Central memory CD8-positive, alpha-beta T cell (primary cell): ENCODE results near the gene GNB3.

Source experiments
- ATAC-seq: fragments of 150-1000 bp; cut with Tn5 transposase; replicated peaks from 2 replicates; pipeline ENCODE4 v1.10.0; 2022; ENCODE audit warnings: mild to moderate bottlenecking, moderate FRiP score, moderate number of reproducible peaks; ENCODE audit not compliant: poor library complexity, severe bottlenecking; ENCODE audit errors: extremely low read depth
- DNase-seq, 2 donors: peaks; one replicate each; pipeline ENCODE4 v3.0.0; 2021; ENCODE audit warnings: low spot score in 2 of 2
- H3K27ac Mint-ChIP-seq: one replicate; pipeline ENCODE4 v1.8.0; 2022; ENCODE audit warnings: low read depth, mild to moderate bottlenecking, moderate library complexity, mixed read lengths
- H3K27me3 Mint-ChIP-seq: one replicate; pipeline ENCODE4 v1.8.0; 2022; ENCODE audit warnings: mixed read lengths
- H3K36me3 Mint-ChIP-seq: one replicate; pipeline ENCODE4 v1.8.0; 2022; ENCODE audit warnings: mild to moderate bottlenecking, moderate library complexity, mixed read lengths; ENCODE audit not compliant: insufficient read depth
- H3K4me1 Mint-ChIP-seq: one replicate; pipeline ENCODE4 v1.8.0; 2022; ENCODE audit warnings: mixed read lengths
- H3K4me3 Mint-ChIP-seq: one replicate; pipeline ENCODE4 v1.8.0; 2022; ENCODE audit warnings: mild to moderate bottlenecking, moderate library complexity, mixed read lengths
- H3K9me3 Mint-ChIP-seq: one replicate; pipeline ENCODE4 v1.8.0; 2022; ENCODE audit warnings: mixed read lengths

GNB3 gene

DNA sequence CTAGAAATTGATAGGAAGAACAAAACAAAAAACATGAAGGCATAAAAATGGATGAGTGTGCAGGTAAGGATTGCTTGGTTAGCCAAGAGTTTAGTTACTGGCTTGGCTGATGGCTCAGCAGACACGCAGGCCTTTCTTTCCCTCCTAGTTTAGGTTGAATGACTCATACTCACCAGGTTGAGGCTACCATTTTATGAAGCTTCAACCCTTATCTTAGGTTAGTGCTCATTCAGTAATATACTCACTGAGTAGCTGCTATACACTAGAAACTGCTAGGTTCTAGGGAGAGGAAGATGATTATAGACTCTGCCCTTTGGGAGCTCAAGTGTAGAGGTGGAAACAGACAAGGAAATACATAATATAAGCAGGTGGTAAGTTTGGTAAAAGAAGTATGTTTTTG lies 6.5 kb upstream of the GNB3 start:
- no peak overlapping the region for H3K27ac Mint-ChIP-seq
- peaks cover 4% of the 10 kb centered on the region for H3K4me1 Mint-ChIP-seq
- no peak for DNase-seq
- no peak for ATAC-seq
- peaks cover 6% of the 10 kb centered on the region for H3K36me3 Mint-ChIP-seq
- H3K9me3 Mint-ChIP-seq = no peaks in the 10 kb centered on the region
- H3K4me3 Mint-ChIP-seq = no peak overlapping the region
- peaks cover 28% of the 10 kb centered on the region for H3K27me3 Mint-ChIP-seq

DNA sequence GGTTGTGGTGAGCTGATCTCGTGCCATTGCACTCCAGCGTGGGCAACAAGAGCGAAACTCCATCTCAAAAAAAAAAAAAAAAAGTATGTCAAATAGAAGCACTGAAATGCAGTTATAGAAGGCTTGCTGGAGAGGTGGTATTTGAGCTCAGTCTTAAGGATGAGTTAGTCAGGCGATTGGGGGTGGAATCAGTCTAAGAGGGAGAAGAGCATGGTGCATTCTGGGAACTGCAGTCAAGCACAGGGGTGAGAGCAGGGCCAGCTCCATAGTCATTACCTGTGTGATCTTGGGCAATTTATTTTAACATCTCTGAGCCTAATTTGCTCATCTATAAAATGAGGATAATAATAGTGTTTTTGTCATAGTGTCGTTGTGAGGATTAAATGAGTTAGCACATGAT lies 5.9 kb upstream of the GNB3 start:
- H3K36me3 Mint-ChIP-seq = peaks cover 4% of the 10 kb centered on the region
- H3K27me3 Mint-ChIP-seq = peaks cover 23% of the 10 kb centered on the region
- no peak overlapping the region for H3K4me3 Mint-ChIP-seq
- DNase-seq (no peak), ATAC-seq (no peak)
- no peaks in the 10 kb centered on the region for H3K9me3 Mint-ChIP-seq
- H3K27ac Mint-ChIP-seq = no peak overlapping the region
- no peaks in the 10 kb centered on the region for H3K4me1 Mint-ChIP-seq

DNA sequence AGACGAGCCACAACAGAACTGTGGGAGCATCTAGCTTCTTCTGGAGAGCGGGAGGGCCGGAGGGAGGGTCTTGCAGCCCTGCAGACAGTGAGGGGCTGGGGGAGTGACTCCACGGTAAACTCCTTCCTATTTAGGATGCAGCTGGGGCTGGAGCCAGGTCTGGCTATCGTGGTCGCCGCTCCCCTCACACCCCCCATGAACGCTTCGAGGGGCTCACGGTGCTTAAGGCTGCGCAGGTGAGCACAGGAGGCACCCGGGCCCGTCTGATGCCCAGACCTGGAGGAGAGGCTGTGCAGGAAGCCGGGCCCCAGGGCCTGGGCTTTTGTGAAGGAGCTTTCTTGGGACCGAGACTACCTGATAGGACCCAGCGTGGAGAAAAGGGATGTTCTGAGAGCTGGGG lies 3.9 kb upstream of the GNB3 start:
- peaks cover 3% of the 10 kb centered on the region for H3K27me3 Mint-ChIP-seq
- no peak overlapping the region for H3K27ac Mint-ChIP-seq
- no peaks in the 10 kb centered on the region for H3K9me3 Mint-ChIP-seq
- H3K4me1 Mint-ChIP-seq = no peaks in the 10 kb centered on the region
- no peak overlapping the region for H3K4me3 Mint-ChIP-seq
- DNase-seq = no peak
- no peak for ATAC-seq
- peaks cover 3% of the 10 kb centered on the region for H3K36me3 Mint-ChIP-seq

- ATAC-seq (no peak), DNase-seq (no peak)
- Mint-ChIP-seq H3K27me3 (no peaks in the 10 kb centered on the region), H3K36me3 (peaks cover 3% of the 10 kb centered on the region), H3K9me3 (no peaks in the 10 kb centered on the region), H3K4me1 (no peaks in the 10 kb centered on the region), H3K27ac (no peak overlapping the region), H3K4me3 (no peak overlapping the region)
Observed at GRCh38 chr12:6837370-6838060, 3.2 kb upstream of the GNB3 start.

GRCh38 chr12:6838854-6839253 lies 1.9 kb upstream of the GNB3 start:
- Mint-ChIP-seq H3K4me1 (no peaks in the 10 kb centered on the region), H3K4me3 (no peak overlapping the region), H3K27ac (no peak overlapping the region), H3K36me3 (peaks cover 4% of the 10 kb centered on the region), H3K9me3 (no peaks in the 10 kb centered on the region), H3K27me3 (no peaks in the 10 kb centered on the region)
- no peak for DNase-seq
- ATAC-seq = no peak

DNA sequence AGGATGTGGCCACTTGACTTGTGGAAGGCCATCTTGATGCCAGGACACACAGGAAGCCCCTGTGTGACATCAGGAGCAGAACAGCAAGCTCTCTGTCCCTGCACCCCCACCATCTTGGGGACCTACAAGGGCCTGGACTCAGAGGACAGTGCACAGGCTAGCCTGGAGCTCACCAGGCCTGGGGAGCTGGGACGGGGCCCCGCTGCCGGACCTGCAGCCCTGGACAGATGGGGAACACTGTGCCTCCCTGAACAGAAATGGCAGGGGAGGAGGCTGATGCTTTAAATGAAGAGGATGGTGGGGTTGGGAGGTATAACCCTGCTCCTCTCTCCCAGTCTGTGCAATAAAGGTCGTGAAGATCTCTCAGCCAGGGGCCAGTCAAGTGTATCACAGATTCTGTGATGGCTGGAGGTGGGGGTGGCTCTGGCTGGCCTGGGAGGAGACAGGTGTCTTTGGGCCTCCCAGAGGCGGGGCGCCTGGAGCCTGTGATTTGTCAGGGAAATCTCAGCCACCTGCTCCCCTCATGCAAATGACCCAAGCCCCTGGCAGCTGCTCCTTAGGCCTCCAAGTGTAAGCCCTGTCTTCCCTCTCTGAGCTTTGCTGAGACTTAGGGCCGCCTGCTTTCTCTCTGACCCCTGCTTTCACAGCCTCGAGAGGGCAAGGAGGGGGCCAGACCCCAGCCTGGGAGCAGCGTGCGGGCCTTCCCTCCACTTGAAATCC lies 1.1 kb upstream of the GNB3 start:
- no peak for DNase-seq
- no peaks in the 10 kb centered on the region for H3K27me3 Mint-ChIP-seq
- H3K4me3 Mint-ChIP-seq = no peak overlapping the region
- ATAC-seq = no peak
- H3K9me3 Mint-ChIP-seq = no peaks in the 10 kb centered on the region
- no peaks in the 10 kb centered on the region for H3K4me1 Mint-ChIP-seq
- H3K27ac Mint-ChIP-seq = no peak overlapping the region
- peaks cover 3% of the 10 kb centered on the region for H3K36me3 Mint-ChIP-seq

GRCh38 chr12:6840330-6840729 lies 395 bp upstream of the GNB3 start:
- ATAC-seq (no peak), DNase-seq (no peak)
- H3K27me3 Mint-ChIP-seq = no peaks in the 10 kb centered on the region
- peaks cover 3% of the 10 kb centered on the region for H3K36me3 Mint-ChIP-seq
- H3K9me3 Mint-ChIP-seq = no peaks in the 10 kb centered on the region
- no peaks in the 10 kb centered on the region for H3K4me1 Mint-ChIP-seq
- H3K27ac Mint-ChIP-seq = no peak overlapping the region
- no peak overlapping the region for H3K4me3 Mint-ChIP-seq

- H3K4me1 Mint-ChIP-seq = no peaks in the 10 kb centered on the region
- DNase-seq (no peak), ATAC-seq (no peak)
- H3K4me3 Mint-ChIP-seq = no peak overlapping the region
- no peaks in the 10 kb centered on the region for H3K9me3 Mint-ChIP-seq
- H3K36me3 Mint-ChIP-seq = peaks cover 5% of the 10 kb centered on the region
- no peak overlapping the region for H3K27ac Mint-ChIP-seq
- no peaks in the 10 kb centered on the region for H3K27me3 Mint-ChIP-seq
Observed at GRCh38 chr12:6842075-6842474, 1.4 kb downstream of the GNB3 start.

- H3K27me3 Mint-ChIP-seq = no peaks in the 10 kb centered on the region
- no peak for DNase-seq
- H3K4me3 Mint-ChIP-seq = no peak overlapping the region
- no peak overlapping the region for H3K27ac Mint-ChIP-seq
- H3K36me3 Mint-ChIP-seq = peaks cover 5% of the 10 kb centered on the region
- no peaks in the 10 kb centered on the region for H3K4me1 Mint-ChIP-seq
- H3K9me3 Mint-ChIP-seq = no peaks in the 10 kb centered on the region
- no peak for ATAC-seq
Observed at GRCh38 chr12:6843118-6843902, 2.6 kb downstream of the GNB3 start.

- DNase-seq (no peak), ATAC-seq (no peak)
Observed at GRCh38 chr12:6845395-6845794, 4.7 kb downstream of the GNB3 start.

DNA sequence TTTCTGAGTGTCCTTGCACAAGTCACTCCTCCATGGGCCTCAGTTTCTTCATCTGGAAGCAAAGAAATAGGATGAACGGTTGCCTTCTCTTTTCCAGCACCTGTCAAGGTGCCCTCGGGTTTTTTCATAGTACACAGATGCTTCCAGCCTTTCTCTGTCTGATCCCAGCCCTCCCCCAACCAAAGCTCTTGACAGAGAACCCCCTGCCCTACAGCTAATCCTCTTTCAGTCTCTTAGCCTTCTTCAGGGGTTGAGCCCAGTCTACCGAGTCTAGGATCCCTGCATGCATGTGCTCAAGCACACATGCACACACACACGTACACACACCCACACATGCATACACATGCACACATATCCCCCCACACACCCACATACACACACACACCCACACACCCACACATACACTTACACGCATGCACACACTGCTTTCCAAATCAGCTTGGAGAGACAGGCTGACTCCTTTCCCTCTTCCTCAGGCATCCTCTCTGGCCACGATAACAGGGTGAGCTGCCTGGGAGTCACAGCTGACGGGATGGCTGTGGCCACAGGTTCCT lies 5.7 kb downstream of the GNB3 start:
- H3K4me3 Mint-ChIP-seq = no peak overlapping the region
- no peak overlapping the region for H3K27ac Mint-ChIP-seq
- DNase-seq = no peak
- peaks cover 13% of the 10 kb centered on the region for H3K4me1 Mint-ChIP-seq
- H3K9me3 Mint-ChIP-seq = no peaks in the 10 kb centered on the region
- peaks cover 12% of the 10 kb centered on the region for H3K36me3 Mint-ChIP-seq
- ATAC-seq = no peak
- H3K27me3 Mint-ChIP-seq = no peaks in the 10 kb centered on the region

More at GRCh38 chr12:6845395-6845794, 4.7 kb downstream of the GNB3 start:
- H3K27me3 Mint-ChIP-seq = no peaks in the 10 kb centered on the region
- no peak overlapping the region for H3K27ac Mint-ChIP-seq
- peaks cover 5% of the 10 kb centered on the region for H3K36me3 Mint-ChIP-seq
- H3K4me1 Mint-ChIP-seq = peaks cover 6% of the 10 kb centered on the region
- H3K4me3 Mint-ChIP-seq = no peak overlapping the region
- H3K9me3 Mint-ChIP-seq = no peaks in the 10 kb centered on the region

- peaks cover 20% of the 10 kb centered on the region for H3K4me1 Mint-ChIP-seq
- no peak overlapping the region for H3K4me3 Mint-ChIP-seq
- peaks cover 21% of the 10 kb centered on the region for H3K36me3 Mint-ChIP-seq
- H3K9me3 Mint-ChIP-seq = no peaks in the 10 kb centered on the region
- H3K27ac Mint-ChIP-seq = no peak overlapping the region
- no peak for DNase-seq
- H3K27me3 Mint-ChIP-seq = no peaks in the 10 kb centered on the region
- ATAC-seq = no peak
Observed at GRCh38 chr12:6847676-6848075, 7.0 kb downstream of the GNB3 start.
